ENCODE measurements around the gene CACNB4.

The CACNB4 gene

GRCh38 chr2:151967829-151968722 lies 130.8 kb downstream of the CACNB4 start:
- Histone ChIP-seq H2AFZ (ENCODE audit: low read length) (no peak overlapping the region), H3K9me3 (ENCODE audit: insufficient read depth, low read depth, low read length) (no peaks in the 10 kb centered on the region), H4K20me1 (ENCODE audit: insufficient read depth, low read length, poor library complexity, severe bottlenecking) (no peaks in the 10 kb centered on the region), H3K36me3 (ENCODE audit: insufficient read depth, low read length) (no peaks in the 10 kb centered on the region), H3K9ac (ENCODE audit: low read depth, low read length, poor library complexity, severe bottlenecking) (no peak overlapping the region), H3K4me2 (ENCODE audit: low read depth, low read length, poor library complexity, severe bottlenecking) (no peak overlapping the region), H3K4me1 (ENCODE audit: insufficient read depth, low read length, poor library complexity, severe bottlenecking) (no peaks in the 10 kb centered on the region), H3K79me2 (ENCODE audit: insufficient read depth, low read length) (no peaks in the 10 kb centered on the region), H3K27me3 (ENCODE audit: insufficient read depth, low read length, poor library complexity, severe bottlenecking) (no peaks in the 10 kb centered on the region), H3K9me2 (replicated peaks; ENCODE audit: low read depth, low read length) (no peaks in the 10 kb centered on the region), H3F3A (ENCODE audit: low read depth) (no peaks in the 10 kb centered on the region), H3K4me3 (ENCODE audit: low read length, poor library complexity, severe bottlenecking) (no peak overlapping the region)
- no peak for TF ChIP-seq EZH2phosphoT487 (IDR thresholded peaks at IDR 0.05; ENCODE audit: borderline replicate concordance)
- TF ChIP-seq, protein P1, sequence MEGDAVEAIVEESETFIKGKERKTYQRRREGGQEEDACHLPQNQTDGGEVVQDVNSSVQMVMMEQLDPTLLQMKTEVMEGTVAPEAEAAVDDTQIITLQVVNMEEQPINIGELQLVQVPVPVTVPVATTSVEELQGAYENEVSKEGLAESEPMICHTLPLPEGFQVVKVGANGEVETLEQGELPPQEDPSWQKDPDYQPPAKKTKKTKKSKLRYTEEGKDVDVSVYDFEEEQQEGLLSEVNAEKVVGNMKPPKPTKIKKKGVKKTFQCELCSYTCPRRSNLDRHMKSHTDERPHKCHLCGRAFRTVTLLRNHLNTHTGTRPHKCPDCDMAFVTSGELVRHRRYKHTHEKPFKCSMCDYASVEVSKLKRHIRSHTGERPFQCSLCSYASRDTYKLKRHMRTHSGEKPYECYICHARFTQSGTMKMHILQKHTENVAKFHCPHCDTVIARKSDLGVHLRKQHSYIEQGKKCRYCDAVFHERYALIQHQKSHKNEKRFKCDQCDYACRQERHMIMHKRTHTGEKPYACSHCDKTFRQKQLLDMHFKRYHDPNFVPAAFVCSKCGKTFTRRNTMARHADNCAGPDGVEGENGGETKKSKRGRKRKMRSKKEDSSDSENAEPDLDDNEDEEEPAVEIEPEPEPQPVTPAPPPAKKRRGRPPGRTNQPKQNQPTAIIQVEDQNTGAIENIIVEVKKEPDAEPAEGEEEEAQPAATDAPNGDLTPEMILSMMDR (conservative IDR thresholded peaks at IDR 0.05; ENCODE audit: low read length), result no peak

DNA sequence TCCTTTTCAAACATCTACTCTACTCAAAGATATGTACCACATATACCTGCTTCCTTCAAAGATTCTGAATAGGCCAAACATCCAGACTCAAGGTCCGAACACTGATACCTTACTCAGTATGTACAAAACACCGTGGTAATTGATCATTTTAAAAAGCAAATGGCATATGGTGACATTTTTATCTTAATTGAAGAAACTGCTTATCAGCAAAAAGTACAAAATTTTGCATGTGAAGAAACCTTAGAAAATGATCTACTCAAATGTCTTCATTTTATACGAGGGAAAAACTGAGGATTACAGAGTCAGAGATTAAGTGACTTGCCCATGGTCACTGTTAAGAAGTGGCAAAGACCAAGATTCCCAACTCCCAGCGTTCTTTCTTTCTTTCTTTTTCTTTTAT lies 133.0 kb downstream of the CACNB4 start:
- H3F3A ChIP-seq (ENCODE audit: low read depth), result no peaks in the 10 kb centered on the region
- no peak overlapping the region for H2AFZ ChIP-seq (ENCODE audit: low read length)
- H3K36me3 ChIP-seq (ENCODE audit: insufficient read depth, low read length), result no peaks in the 10 kb centered on the region
- H3K27me3 ChIP-seq (ENCODE audit: insufficient read depth, low read length, poor library complexity, severe bottlenecking), result no peaks in the 10 kb centered on the region
- H3K4me2 ChIP-seq (ENCODE audit: low read depth, low read length, poor library complexity, severe bottlenecking), result no peak overlapping the region
- no peak for TF ChIP-seq EZH2phosphoT487 (IDR thresholded peaks at IDR 0.05; ENCODE audit: borderline replicate concordance)
- TF ChIP-seq, protein P1 (conservative IDR thresholded peaks at IDR 0.05; ENCODE audit: low read length), result no peak
- H3K4me3 ChIP-seq (ENCODE audit: low read length, poor library complexity, severe bottlenecking), result no peak overlapping the region
- no peaks in the 10 kb centered on the region for H3K79me2 ChIP-seq (ENCODE audit: insufficient read depth, low read length)
- H3K9me3 ChIP-seq (ENCODE audit: insufficient read depth, low read depth, low read length), result no peaks in the 10 kb centered on the region
- no peaks in the 10 kb centered on the region for H3K9me2 ChIP-seq (replicated peaks; ENCODE audit: low read depth, low read length)
- no peaks in the 10 kb centered on the region for H4K20me1 ChIP-seq (ENCODE audit: insufficient read depth, low read length, poor library complexity, severe bottlenecking)
- no peak overlapping the region for H3K9ac ChIP-seq (ENCODE audit: low read depth, low read length, poor library complexity, severe bottlenecking)
- H3K4me1 ChIP-seq (ENCODE audit: insufficient read depth, low read length, poor library complexity, severe bottlenecking), result no peaks in the 10 kb centered on the region

- Histone ChIP-seq H3K36me3 (ENCODE audit: insufficient read depth, low read length) (no peaks in the 10 kb centered on the region), H3K9me2 (replicated peaks; ENCODE audit: low read depth, low read length) (no peaks in the 10 kb centered on the region), H3K4me3 (ENCODE audit: low read length, poor library complexity, severe bottlenecking) (no peak overlapping the region), H3K9me3 (ENCODE audit: insufficient read depth, low read depth, low read length) (no peaks in the 10 kb centered on the region), H3K27me3 (ENCODE audit: insufficient read depth, low read length, poor library complexity, severe bottlenecking) (no peaks in the 10 kb centered on the region), H3K9ac (ENCODE audit: low read depth, low read length, poor library complexity, severe bottlenecking) (no peak overlapping the region), H3K4me2 (ENCODE audit: low read depth, low read length, poor library complexity, severe bottlenecking) (no peak overlapping the region), H2AFZ (ENCODE audit: low read length) (no peak overlapping the region), H3K4me1 (ENCODE audit: insufficient read depth, low read length, poor library complexity, severe bottlenecking) (no peaks in the 10 kb centered on the region), H4K20me1 (ENCODE audit: insufficient read depth, low read length, poor library complexity, severe bottlenecking) (no peaks in the 10 kb centered on the region), H3K79me2 (ENCODE audit: insufficient read depth, low read length) (no peaks in the 10 kb centered on the region), H3F3A (ENCODE audit: low read depth) (no peaks in the 10 kb centered on the region)
- TF ChIP-seq, protein P1 (conservative IDR thresholded peaks at IDR 0.05; ENCODE audit: low read length), result no peak
- TF ChIP-seq EZH2phosphoT487 (IDR thresholded peaks at IDR 0.05; ENCODE audit: borderline replicate concordance), result no peak
These were observed 137.3 kb downstream of the CACNB4 start for GRCh38 chr2:151961558-151961957.

All from Loucy (cell line).